Esophagus muscularis mucosa (tissue), 3 donors: Measurements from ENCODE around the gene NAV3.

Experiments used
- CTCF ChIP-seq, 3 experiments: fragments of 200-600 bp in 2 of 3; fragments of 450-650 bp in 1 of 3; sonication (generic) in 2 of 3; IDR thresholded peaks; one replicate each; pipeline ENCODE4 v1.5.1; 2017 to 2019; ENCODE audit warnings: antibody characterized with exemption in 3 of 3, mild to moderate bottlenecking in 2 of 3, moderate library complexity in 1 of 3
- POLR2A ChIP-seq: fragments of 450-650 bp; IDR thresholded peaks from one replicate; pipeline ENCODE4 v1.6.1; 2017; ENCODE audit warnings: antibody characterized with exemption, moderate library complexity, mild to moderate bottlenecking, low read depth

GRCh38 chr12:77850698-77851097, 20.0 kb downstream of the NAV3 start:
- no peak for TF ChIP-seq CTCF (IDR thresholded peaks at IDR 0.05)
- no peak for TF ChIP-seq POLR2A
